Fibroblast of villous mesenchyme (primary cell): ENCODE data around the gene DAP. TPM values are rescaled to one million over a fixed set of nuclear protein-coding genes. Genes with fewer than 3 reads are reported as not detected.

Source experiments
- DNase-seq: peaks from one replicate; pipeline ENCODE4 v3.0.0-alpha.2; 2010; ENCODE audit warnings: low read depth
- H3K4me3 ChIP-seq: 2 replicates; pipeline ENCODE4 v1.5.1; 2011; ENCODE audit warnings: low read depth, mild to moderate bottlenecking, low read length
- total RNA-seq: library from RNA; depleted of rRNA; stranded (reverse); fragments of >200 nt; gene quantifications from 2 replicates; pipeline ENCODE4 v1.2.3, GENCODE V29; 2012
- TF ChIP-seq, protein P1 (sequence below): IDR thresholded peaks from 2 replicates; pipeline ENCODE4 v1.5.1; 2012; ENCODE audit warnings: low read depth, mild to moderate bottlenecking, low read length; ENCODE audit not compliant: insufficient read depth

The DAP gene
- total RNA-seq, 1 donor: 43.2 TPM

- TF ChIP-seq, protein P1, sequence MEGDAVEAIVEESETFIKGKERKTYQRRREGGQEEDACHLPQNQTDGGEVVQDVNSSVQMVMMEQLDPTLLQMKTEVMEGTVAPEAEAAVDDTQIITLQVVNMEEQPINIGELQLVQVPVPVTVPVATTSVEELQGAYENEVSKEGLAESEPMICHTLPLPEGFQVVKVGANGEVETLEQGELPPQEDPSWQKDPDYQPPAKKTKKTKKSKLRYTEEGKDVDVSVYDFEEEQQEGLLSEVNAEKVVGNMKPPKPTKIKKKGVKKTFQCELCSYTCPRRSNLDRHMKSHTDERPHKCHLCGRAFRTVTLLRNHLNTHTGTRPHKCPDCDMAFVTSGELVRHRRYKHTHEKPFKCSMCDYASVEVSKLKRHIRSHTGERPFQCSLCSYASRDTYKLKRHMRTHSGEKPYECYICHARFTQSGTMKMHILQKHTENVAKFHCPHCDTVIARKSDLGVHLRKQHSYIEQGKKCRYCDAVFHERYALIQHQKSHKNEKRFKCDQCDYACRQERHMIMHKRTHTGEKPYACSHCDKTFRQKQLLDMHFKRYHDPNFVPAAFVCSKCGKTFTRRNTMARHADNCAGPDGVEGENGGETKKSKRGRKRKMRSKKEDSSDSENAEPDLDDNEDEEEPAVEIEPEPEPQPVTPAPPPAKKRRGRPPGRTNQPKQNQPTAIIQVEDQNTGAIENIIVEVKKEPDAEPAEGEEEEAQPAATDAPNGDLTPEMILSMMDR: no peak
- H3K4me3 ChIP-seq: no peak overlapping the region
- no peak for DNase-seq
Observed at GRCh38 chr5:10730043-10730351, 31.0 kb downstream of the DAP start.

- TF ChIP-seq, protein P1: no peak
- no peak overlapping the region for H3K4me3 ChIP-seq
- no peak for DNase-seq
Observed at GRCh38 chr5:10729320-10730042, 31.6 kb downstream of the DAP start.

GRCh38 chr5:10728679-10729078 lies 32.4 kb downstream of the DAP start:
- H3K4me3 ChIP-seq: no peak overlapping the region
- TF ChIP-seq, protein P1: no peak
- DNase-seq: no peak

GRCh38 chr5:10727861-10728260 lies 33.2 kb downstream of the DAP start:
- TF ChIP-seq, protein P1: no peak

DNA sequence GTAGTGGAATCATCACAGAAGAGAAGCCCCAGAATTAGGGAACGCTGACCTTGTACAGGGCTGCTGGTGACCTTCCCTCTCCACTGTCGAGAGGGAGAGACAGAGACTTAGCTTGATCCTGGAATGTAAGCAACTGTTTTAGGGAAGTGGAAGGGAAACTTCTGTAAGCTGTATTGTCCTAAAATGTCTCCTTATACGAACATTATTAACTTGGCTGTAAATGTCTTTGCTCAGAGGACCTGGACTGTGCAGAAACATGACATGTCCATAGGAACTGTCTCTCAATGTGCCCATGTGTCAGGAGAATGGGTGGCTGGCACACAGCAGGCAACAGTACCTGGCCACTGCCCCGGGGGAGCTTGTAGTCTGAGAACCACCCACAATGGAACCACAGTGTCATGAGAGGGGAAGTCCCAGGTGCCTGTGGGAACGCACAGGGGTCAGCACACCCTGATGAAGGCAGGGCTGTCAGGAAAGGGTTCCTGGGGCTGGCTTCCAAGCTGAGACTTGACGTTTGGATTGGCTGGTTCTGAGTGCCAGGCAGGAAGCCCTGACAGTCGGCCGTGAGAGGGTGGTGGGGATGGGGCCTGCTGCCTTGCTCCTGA lies 34.0 kb downstream of the DAP start:
- no peak overlapping the region for H3K4me3 ChIP-seq
- TF ChIP-seq, protein P1: no peak
- no peak for DNase-seq

More at GRCh38 chr5:10727861-10728260, 33.2 kb downstream of the DAP start:
- DNase-seq: no peak
- no peak overlapping the region for H3K4me3 ChIP-seq

DNA sequence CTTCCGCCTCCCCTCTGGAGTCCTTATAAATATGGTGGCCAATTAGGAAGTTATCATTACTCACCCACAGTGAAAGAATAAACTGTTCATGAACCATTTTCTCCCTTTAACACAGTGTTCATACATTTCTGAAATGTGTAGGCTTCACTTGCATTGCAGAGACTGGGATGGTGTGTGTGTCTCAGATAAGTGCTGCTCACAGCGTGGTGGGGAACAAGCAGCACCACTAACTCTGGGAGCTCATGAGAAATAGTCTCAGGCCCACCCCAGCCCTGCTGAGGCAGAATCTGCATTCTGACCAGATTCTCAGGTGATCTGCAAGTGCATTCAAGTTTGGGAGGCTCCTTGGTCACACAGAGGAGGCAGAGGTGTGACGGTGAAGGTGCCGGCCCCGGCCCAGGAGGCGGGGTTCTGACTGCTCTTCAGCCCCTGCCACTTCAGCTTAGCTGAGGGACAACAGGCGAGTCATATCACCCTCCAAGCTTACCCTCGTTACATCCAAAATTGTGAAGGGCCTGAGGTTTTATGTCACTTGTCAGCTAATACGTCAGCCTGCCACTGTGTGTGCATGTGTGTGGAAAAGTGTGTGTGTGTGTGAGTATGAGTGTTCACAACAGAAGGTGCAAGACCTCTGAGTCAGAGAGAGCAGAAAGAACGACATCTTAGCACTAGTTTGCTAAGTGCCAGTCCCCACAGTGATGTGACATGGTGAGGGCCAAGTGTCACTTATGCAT lies 34.7 kb downstream of the DAP start:
- DNase-seq: peak; percentile 16
- TF ChIP-seq, protein P1: no peak
- no peak overlapping the region for H3K4me3 ChIP-seq
